ENCODE measurements around the gene CFAP97D2.
"Not testable (repeated sequence)": the region's sequence is repeated elsewhere in the genome, so short reads cannot be mapped to it uniquely, and the experiment has no call there.

Gene CFAP97D2

GRCh38 chr13:114158869-114159666 is 20.0 kb upstream of the CFAP97D2 start:
- FAIRE-seq, result not testable (repeated sequence)

GRCh38 chr13:114161028-114161556 is 18.0 kb upstream of the CFAP97D2 start:
- FAIRE-seq, result no peak

GRCh38 chr13:114161644-114162532 is 17.2 kb upstream of the CFAP97D2 start:
- FAIRE-seq, result no peak

GRCh38 chr13:114162533-114162922 is 16.5 kb upstream of the CFAP97D2 start:
- FAIRE-seq, result no peak

- no peak for FAIRE-seq
Measured at GRCh38 chr13:114164053-114164452, 15.0 kb upstream of the CFAP97D2 start.

GRCh38 chr13:114164681-114165429 is 14.2 kb upstream of the CFAP97D2 start:
- FAIRE-seq, result no peak

GRCh38 chr13:114166381-114167131 is 12.5 kb upstream of the CFAP97D2 start:
- no peak for FAIRE-seq

- no peak for FAIRE-seq
Measured at GRCh38 chr13:114167426-114167825, 11.6 kb upstream of the CFAP97D2 start.

GRCh38 chr13:114167885-114168284 is 11.2 kb upstream of the CFAP97D2 start:
- no peak for FAIRE-seq

GRCh38 chr13:114173272-114173671 is 5.8 kb upstream of the CFAP97D2 start:
- no peak for FAIRE-seq

GRCh38 chr13:114173745-114174144 is 5.3 kb upstream of the CFAP97D2 start:
- no peak for FAIRE-seq

- no peak for FAIRE-seq
Measured at GRCh38 chr13:114174529-114174961, 4.5 kb upstream of the CFAP97D2 start.

GRCh38 chr13:114176359-114176902 is 2.6 kb upstream of the CFAP97D2 start:
- FAIRE-seq, result not testable (repeated sequence)

GRCh38 chr13:114177245-114178010 is 1.6 kb upstream of the CFAP97D2 start:
- no peak for FAIRE-seq

GRCh38 chr13:114185182-114185971 is 6.3 kb downstream of the CFAP97D2 start:
- no peak for FAIRE-seq

- no peak for FAIRE-seq
Measured at GRCh38 chr13:114194853-114195252, 15.8 kb downstream of the CFAP97D2 start.

- FAIRE-seq, result no peak
Measured at GRCh38 chr13:114196629-114197028, 17.6 kb downstream of the CFAP97D2 start.

- FAIRE-seq, result no peak
Measured at GRCh38 chr13:114198556-114198955, 19.5 kb downstream of the CFAP97D2 start.

- not testable (repeated sequence) for FAIRE-seq
Measured at GRCh38 chr13:114199526-114199925, 20.5 kb downstream of the CFAP97D2 start.

GRCh38 chr13:114199954-114200353 is 20.9 kb downstream of the CFAP97D2 start:
- no peak for FAIRE-seq

All from A204.1 (cell line).